Adrenal gland (tissue), 5 donors: ENCODE measurements around the gene CTLA4.

Source experiments
- POLR2A ChIP-seq, 2 donors: fragments of 450-650 bp; IDR thresholded peaks; one replicate each; pipeline ENCODE4 v1.6.1; 2017; ENCODE audit warnings: antibody characterized with exemption in 2 of 2, mild to moderate bottlenecking in 2 of 2, moderate library complexity in 1 of 2
- TF ChIP-seq, protein P1 (sequence below), 6 experiments: fragments of 450-650 bp in 4 of 6; fragments of 200-600 bp in 2 of 6; sonication (generic) in 1 of 6; IDR thresholded peaks; 1 replicate in 5 of 6; 2 replicates in 1 of 6; pipeline versions ENCODE4 v1.5.1 to v1.8.0; 2016 to 2021; ENCODE audit warnings: antibody characterized with exemption in 6 of 6, mild to moderate bottlenecking in 2 of 6, moderate library complexity in 1 of 6
- donor health status: DM: no; HTN: no; CAD: no.

DNA sequence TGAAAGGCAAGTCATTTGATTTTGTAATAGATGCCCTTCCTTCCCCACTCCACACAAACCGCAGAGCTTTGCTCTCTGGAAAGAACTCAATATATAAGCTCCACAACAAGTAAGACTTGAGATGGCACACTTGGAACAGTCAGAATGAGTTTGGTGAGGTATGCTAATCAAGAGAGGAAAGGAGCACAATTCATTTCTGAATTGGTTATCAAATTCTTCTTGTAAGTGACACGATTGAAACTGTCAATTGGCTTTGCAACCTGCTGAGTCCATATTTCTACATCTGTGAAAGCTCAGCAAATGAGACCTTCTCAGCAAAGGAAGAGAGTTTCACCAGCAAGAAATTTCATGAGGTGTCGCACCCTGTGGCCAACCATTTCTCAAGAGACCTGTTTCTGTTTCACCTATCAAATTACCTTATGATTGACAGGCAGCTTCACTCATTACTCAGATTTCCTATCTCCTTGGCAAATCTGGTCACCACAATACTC, 19.1 kb downstream of the CTLA4 start:
- TF ChIP-seq, protein P1, sequence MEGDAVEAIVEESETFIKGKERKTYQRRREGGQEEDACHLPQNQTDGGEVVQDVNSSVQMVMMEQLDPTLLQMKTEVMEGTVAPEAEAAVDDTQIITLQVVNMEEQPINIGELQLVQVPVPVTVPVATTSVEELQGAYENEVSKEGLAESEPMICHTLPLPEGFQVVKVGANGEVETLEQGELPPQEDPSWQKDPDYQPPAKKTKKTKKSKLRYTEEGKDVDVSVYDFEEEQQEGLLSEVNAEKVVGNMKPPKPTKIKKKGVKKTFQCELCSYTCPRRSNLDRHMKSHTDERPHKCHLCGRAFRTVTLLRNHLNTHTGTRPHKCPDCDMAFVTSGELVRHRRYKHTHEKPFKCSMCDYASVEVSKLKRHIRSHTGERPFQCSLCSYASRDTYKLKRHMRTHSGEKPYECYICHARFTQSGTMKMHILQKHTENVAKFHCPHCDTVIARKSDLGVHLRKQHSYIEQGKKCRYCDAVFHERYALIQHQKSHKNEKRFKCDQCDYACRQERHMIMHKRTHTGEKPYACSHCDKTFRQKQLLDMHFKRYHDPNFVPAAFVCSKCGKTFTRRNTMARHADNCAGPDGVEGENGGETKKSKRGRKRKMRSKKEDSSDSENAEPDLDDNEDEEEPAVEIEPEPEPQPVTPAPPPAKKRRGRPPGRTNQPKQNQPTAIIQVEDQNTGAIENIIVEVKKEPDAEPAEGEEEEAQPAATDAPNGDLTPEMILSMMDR (IDR thresholded peaks at IDR 0.05) = no peak
- TF ChIP-seq POLR2A (IDR thresholded peaks at IDR 0.05) = no peak
